Stimulated activated CD8-positive, alpha-beta memory T cell treated with anti-CD3 and anti-CD28 coated beads, Interleukin-15, amount 100 ng/mL, for 48 hours (primary cell): ENCODE measurements around the gene HOMEZ.
"Not testable (repeated sequence)": the region's sequence is repeated elsewhere in the genome, so short reads cannot be mapped to it uniquely, and the experiment has no call there.

ENCODE experiments used
- DNase-seq, 2 donors: peaks; one replicate each; pipeline ENCODE4 v3.0.0-alpha.2; 2020; ENCODE audit warnings: low read depth in 2 of 2

The HOMEZ gene

DNA sequence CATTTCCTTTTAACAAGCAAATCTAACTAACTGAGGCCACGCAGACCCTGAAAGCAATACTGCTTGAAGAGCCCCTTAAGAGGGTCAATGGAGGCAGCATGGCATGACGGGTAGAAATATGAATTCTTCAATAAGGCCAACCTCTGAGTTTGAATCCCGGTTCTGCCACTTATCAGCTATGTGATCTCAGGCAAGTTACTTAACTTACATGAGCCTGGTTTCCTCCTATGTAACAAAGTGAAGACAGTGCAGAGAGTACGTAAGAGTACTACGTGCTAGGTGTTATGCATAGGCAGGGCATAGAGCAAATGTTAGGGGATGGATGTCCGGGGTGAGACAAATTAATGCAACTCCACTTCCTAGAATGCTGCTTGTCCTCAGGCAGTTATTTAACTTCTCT, 4.7 kb downstream of the HOMEZ start:
- DNase-seq, result no peak

DNA sequence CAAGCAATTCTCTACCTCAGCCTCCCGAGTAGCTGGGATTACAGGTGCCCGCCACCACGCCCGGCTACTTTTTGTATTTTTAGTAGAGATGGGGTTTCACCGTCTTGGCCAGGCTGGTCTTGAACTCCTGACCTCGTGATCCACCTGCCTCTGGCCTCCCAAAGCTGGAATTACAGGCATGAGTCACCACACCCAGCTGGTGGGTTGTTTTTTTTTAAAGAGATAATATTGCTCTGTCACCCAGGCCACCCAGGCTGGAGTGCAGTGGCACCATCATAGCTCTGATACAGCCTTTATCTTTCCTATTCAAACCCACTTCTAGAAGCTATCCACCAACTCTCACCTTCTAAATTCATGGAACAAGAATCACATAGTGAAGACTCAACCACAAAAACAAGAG, 8.0 kb downstream of the HOMEZ start:
- not testable (repeated sequence) for DNase-seq

DNA sequence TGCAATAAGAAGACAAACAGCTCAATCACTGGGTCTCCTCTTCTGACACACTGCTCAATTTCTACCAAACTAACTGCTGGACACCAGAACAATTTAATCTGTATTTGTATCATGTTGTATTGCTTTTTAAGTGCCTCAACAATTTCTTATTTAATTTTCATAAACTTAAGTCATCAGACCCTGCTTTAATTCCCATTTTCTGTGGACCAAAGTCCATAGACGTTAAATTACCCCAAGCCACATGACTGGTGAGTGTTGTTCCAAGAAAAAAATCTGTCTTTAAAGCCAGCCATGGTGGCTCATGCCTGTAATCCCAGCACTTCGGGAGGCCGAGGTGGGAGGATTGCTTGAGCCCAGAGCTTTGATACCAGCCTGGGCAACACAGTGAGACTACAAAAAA, 8.7 kb downstream of the HOMEZ start:
- no peak for DNase-seq

DNA sequence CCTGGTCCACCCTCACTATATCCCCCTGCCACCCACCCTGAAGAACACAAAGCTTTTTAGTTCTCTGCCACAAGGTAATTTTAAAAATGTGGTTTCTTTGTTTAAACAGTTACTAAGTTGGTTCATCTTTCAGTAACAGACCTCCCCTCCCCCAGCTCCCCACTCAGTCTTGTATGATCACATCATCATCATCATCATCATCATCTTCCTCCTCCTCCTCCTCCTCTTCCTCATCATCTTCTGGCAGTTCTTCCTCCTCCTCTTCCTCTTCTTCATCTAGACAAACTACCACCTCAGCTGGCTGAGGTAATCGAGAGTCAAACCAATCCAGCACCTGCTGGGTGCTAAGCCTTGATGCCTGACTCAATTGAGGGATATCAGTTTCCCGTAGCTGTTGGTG, 10.5 kb downstream of the HOMEZ start:
- no peak for DNase-seq

DNA sequence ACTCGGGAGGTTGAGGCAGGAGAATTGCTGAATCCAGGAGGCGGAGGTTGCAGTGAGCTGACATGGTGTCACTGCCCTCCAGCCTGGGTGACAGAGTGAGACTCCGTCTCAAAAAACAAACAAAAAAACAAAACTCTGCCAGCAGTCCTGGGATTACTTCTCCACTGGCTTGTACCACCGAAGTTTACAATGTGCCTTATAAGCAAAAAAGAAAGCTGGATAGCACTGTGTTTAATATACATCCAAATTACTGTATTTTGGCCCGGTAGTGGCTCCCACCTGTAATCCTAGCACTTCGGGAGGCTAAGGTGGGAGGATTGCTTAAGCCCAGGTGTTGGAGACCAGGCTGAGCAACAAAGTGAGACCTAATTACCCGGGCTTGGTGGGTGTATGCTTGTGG, 16.7 kb downstream of the HOMEZ start:
- no peak for DNase-seq

DNA sequence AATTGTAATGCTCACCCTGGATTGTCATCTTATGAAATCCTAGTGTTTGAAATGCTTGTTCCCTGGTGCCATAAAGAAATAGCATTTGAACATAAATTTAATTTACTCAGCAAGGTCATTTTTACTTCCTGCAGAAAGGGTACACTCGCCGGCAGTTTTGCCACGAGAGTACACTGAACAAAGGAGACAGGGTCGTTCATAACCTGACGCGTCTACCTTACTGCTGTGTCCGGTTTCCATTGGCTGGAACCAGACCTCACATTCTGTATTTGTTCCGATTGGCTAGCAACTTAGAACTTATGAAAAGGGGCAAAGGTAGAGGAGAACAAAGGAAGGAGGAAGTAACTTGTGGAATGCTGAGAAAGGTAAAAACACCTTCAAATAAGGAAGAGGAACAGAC, 25.1 kb downstream of the HOMEZ start:
- not testable (repeated sequence) for DNase-seq

DNA sequence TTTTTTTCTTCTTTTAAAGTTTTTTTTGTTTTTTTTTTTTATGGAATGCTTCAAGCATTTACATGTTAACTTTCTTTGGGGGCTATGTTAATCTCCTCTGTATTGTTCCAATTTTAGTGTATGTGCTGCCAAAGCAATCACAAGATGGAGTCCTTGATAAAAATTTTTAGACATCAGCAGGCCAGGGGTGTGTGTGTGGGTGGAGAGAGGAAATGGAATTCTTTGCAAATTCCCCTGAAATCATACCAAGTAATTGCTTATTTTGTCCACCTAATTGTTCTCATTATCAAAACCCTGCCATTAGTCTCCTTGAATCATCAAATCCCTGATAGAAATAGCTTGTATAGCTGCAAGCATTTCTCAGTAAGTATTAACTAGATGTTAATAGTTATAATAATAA, 26.5 kb downstream of the HOMEZ start:
- no peak for DNase-seq

DNA sequence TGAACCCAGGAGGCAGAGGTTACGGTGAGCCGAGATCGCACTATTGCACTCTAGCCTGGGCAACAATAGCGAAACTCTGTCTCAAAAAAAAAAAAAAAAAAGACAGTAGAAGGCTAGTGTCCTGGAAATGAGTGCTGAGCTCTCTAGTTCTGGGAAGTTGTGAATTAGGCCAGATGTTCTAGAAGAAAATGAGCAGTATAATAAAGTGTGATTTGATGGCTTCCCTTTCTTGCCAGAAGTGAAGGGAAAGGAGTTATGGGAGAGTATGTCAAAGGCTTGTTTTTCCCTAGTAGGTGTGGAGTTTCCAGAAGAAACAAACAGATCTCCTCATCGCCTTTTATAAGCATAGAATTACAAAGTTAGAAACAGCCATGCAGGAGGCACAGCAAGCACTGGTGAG, 27.7 kb downstream of the HOMEZ start:
- DNase-seq, result no peak

DNA sequence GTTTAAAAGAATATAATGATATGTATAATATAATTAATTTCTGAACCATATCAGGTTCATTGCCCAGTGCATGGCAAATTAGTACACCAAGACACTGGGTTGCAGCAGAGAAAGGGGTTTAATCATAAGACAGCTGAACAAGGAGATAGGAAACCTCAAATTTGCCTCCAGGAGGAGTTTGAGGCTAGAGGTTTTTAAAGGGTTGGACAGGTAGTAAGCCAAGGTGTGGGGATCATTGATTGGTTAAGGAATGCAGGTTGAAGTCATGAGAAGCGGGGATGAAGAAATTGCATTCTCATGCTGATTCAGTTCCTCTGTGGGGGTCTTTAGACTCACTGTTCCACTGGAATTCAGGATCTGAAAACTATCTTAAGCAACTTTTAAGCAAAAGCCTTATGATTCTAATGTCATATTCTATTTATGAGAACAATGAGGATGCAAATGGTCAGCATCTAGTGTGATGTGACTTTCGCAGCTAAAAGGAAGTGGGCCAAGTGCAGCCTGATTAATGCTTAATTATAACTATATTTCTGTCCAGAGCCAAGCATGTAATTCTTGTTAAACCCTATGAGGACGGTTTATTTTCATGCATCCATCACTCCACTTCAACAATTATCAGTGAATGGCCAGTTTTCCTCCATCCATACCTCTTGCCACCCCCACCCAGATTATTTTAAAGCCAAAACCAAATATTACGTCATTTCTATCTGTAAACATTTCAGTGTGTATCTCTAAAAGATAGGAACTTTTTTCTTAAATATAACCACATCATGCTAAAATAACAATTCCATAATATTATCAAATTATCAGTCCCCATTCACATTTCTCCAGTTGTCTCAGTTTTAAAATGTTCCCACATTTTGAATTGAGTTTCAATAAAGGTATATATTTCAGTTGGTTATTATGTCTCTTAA, 33.3 kb downstream of the HOMEZ start:
- DNase-seq, result no peak

DNA sequence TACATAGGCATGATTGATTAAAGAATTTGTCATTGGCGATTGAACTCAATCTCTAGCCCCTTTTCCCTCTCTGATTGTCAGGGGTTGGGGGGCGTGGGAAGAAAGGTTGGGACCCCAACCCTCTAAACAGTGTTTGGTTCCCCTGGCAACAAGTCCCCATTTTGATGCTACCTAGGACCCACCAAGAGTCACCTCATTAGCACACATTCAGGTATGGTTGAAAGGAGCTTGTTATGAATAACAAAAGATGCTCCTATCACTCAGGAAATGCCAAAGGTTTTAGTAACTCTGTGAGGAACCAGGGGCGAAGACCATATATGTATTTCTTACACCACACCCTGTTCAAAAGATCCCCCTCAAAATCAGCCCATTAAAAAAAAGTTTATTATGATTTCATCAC, 33.9 kb downstream of the HOMEZ start:
- DNase-seq, result no peak

DNA sequence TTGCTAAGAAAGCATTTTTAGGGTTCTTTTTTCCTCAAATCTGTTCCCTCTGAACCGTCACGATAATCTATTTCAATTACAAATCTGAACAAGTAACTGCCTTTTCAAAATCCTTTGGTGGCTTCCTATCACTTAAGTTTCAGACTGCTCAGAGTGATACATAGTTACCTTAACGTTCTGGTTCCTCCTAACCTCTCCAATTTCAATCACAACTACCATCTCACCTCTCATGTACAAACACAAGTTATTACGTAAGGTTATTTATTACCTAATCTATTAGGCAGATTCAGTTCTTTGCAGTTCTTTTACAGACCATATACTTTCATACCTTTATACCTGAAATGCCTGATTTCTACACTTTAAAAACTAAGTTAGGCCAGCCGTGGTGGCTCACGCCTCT, 36.1 kb downstream of the HOMEZ start:
- no peak for DNase-seq

DNA sequence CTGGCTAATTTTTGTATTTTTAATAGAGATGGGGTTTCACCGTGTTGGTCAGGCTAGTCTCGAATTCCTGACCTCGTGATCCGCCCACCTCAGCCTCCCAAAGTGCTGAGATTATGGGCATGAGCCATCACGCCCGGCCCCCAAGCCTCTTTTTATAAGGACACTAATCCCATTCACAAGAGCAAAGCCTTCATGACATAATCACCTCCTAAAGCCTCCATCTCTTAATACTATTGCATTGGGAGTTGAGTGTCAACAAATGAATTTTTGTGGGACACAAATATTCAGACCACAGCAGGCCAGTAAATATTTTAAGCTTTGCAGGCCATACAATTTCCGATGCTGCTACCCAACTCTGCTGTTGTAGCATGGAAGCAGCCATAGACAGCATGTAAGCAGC, 37.3 kb downstream of the HOMEZ start:
- DNase-seq, result no peak

DNA sequence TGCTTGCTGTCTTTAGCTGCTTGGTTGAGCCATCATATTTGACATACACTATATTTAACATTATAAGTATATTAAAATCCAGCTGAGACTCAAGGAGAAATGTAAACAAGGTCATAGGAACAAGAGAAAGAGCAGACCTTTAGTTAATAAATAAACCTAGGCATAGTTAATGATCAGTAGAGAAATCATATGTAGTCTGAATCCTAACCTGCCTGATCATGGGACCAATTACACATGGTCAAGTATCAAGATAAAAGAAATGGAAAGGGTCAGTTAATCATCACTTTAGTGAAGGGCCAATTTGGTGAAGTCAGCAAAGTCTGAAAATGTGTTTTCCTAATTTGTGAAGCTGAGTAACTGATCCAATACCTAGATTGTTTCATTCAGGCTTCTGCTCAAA, 40.6 kb downstream of the HOMEZ start:
- no peak for DNase-seq

DNA sequence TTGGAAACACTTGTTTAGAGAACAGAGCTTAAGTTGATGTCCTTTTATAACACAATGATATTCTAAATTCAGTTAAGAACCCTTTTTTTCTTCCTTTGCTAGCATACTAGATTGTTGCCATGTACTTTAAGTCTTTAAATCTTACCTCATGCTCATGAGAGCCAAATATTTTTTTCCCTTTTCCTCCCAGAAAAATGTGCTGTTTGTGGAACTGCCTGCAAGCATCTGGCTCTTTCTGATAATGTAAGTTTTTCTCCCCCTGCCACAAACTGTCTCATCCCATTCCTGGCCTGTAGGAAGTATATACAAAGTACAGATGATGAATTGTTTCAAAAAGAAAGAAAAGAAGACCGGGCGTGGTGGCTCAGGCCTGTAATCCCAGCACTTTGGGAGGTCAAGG, 42.9 kb downstream of the HOMEZ start:
- no peak for DNase-seq

DNA sequence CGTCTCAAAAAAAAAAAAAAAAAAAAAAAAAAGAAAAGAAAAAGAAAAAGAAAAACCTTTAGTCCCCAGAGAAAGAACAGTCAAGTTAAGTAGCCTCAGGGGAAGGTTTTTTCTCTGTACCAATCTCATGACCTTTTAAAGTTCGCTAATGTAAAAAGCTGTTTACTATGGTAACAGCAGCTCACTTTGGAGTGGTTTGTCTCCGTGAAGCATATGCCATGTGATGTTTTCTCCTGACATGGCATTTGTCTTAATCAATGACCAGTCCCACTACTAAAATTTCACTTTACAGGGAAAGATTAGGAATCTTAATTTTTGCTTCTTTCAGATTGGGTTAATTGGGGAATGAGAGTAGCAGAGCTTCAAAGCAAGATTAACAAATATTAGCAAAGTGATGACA, 43.9 kb downstream of the HOMEZ start:
- no peak for DNase-seq

DNA sequence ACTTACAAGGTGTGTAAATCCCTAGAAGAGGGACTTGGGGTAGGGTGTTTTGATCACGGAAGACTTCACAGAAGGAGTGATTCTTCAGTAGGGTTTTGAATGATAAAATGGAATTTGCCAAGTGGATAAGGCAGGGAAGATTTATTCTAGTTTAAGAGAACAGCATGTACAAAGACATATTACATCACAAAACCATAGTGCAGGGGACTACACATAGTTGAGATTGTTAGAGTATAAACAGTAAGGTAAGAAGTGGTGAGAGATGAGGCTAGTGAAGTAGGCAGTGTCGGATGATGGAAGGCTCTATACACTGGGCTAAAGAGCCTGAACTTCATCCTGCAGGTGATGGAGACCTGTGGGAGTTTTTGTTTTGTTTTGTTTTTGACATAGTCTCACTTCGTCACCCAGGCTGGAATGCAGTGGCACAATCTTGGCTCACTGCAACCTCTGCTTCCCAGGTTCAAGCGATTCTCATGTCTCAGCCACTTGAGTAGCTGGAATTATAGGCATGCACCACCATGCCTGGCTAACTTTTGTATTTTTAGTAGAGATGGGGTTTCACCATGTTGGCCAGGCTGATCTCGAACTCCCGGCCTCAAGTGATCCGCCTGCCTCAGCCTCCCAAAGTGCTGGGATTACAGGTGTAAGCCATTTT, 44.7 kb downstream of the HOMEZ start:
- DNase-seq, result not testable (repeated sequence)

DNA sequence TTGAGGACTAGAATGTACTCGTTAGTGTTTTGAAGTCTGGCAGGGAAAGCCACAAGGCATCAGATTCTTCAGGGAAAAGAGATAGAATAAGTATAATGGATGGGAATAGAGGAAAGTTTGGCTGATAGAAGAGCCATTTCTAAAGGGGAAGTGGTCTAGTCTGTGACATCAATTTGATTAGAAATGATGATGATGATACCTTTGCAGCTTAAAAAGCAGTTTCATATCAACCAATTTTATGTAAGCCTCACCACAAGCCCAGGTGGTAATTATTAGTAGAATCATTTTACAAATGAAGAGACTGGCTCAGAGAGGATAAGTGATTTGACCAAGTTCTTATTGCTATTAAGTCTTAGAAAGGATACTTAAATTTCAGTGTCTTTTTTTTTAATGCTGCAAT, 45.3 kb downstream of the HOMEZ start:
- DNase-seq, result no peak

DNA sequence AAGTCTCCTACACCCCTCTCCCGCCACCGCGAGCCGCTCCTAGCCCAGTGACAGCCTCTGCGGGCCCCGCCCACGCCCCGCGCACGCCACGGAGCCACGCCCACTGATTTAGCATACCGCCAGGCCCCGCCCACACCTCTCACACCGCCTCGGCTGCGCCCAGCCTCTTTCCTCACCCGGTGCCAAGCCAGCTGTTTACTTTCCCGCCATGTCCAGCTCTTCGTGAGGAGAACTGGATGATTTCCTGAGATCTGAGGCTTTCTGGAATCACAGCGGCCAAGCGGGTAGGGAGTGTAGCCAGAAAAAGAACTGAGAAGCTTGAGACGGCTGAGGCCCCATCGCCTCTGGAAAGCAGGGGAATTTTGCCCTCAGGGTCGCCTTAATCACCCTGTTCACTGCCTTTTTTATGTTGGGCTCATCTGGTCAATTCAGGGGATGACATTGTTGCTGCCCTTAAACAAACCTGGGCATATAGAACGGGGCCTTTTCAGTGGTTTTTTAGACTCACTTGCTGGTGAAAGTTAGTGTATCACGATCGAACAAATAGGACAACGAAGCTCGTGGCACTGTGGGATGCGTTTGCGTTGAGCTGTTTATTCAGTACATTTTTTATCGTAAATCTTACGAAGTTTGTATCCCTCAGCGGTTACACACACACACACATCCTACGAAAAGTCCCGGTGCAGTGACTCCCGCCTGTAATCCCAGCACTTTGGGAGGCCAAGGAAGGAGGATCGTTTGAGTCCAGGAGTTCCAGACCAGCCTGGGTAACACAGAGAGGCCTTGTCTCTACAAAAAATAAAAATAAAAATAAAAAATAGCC, 47.9 kb downstream of the HOMEZ start, which contains the start of gene RNF212B:
Gene RNF212B (plus strand): TSS at position 165 of the 823 bp plus-strand sequence. CDS start 2,410 bp downstream, outside the sequence.
- peak; percentile 77 to 82 for DNase-seq

DNA sequence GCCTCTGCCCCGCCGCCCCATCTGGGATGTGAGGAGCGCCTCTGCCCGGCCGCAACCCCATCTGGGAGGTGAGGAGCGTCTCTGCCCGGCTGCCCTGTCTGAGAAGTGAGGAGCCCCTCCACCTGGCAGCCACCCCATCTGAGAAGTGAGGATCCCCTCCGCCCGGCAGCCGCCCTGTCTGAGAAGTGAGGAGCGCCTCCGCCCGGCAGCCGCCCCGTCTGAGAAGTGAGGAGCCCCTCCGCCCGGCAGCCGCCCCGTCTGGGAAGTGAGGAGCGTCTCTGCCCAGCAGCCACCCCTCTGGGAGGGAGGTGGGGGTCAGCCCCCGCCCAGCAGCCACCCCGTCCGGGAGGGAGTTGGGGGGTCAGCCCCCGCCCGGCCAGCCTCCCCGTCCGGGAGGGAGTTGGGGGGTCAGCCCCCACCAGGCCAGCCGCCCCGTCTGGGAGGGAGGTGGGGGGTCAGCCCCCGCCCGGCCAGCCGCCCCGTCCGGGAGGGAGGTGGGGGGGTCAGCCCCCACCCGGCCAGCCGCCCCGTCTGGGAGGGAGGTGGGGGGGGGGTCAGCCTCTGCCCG, 53.6 kb downstream of the HOMEZ start:
- DNase-seq, result not testable (repeated sequence)

DNA sequence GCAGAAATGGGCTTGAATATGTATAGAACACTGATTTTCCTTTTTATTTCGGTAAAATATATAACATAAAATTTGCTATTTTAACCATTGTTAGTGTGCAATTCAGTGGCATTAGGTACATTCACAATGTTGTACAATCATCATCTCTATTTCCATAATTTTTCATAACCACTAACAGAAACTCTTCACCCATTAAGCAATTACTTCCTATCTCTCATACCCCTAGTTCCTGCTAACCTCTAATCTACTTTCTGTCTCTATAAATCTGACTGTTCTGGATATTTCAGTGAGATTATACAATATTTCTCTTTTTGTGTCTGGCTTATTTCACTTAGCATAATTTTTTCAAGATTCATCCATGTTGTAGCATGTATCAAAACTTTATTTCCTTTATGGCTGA, 57.1 kb downstream of the HOMEZ start:
- no peak for DNase-seq

DNA sequence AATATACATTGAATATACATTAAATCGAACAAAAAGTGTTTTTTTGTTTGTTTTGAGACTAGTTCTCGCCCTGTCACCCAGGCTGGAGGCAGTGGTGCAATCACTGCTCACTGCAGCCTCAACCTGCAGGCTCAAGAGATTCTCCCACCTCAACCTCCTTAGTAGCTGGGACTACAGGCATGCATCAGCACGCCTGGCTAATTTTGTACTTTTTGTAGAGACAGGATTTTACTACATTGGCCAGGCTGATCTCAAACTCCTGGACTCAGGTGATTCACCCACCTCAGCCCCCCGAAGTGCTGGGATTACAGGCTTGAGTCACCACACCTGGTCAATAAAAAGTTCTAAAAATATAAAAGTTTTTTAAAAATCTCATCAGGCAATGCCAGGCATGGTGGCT, 58.4 kb downstream of the HOMEZ start:
- no peak for DNase-seq

DNA sequence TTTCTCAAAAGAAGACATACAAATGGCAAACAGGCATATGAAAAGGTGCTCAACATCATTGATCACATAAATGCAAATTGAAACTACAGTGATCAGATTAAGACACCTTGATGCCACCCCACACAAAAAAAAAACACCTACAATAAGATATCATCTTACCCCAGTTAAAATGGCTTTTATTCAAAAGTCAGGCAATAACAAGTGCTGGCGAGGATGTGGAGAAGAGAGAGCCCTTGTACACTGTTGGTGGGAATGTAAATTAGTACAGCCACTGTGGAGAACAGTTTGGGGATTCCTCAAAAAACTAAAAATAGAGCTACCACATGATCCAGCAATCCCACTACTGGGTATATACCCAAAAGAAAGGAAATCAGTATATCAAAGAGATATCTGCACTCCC, 61.0 kb downstream of the HOMEZ start:
- not testable (repeated sequence) for DNase-seq
